DOHH2 (cell line): ENCODE measurements around the gene SLIT1.

Experiments
- EZH2phosphoT487 ChIP-seq: fragments of 200-600 bp; sonication (generic); IDR thresholded peaks from 2 replicates; pipeline ENCODE4 v1.6.1; 2017; ENCODE audit warnings: borderline replicate concordance, mild to moderate bottlenecking, antibody characterized with exemption, low read length, moderate library complexity, mixed read lengths
- TF ChIP-seq, protein P1 (sequence below): fragments of 200-600 bp; sonication (generic); IDR thresholded peaks from one replicate; pipeline ENCODE4 v1.5.1; 2014; ENCODE audit warnings: antibody characterized with exemption, mild to moderate bottlenecking, low read depth, low read length; ENCODE audit not compliant: poor library complexity, severe bottlenecking

DNA sequence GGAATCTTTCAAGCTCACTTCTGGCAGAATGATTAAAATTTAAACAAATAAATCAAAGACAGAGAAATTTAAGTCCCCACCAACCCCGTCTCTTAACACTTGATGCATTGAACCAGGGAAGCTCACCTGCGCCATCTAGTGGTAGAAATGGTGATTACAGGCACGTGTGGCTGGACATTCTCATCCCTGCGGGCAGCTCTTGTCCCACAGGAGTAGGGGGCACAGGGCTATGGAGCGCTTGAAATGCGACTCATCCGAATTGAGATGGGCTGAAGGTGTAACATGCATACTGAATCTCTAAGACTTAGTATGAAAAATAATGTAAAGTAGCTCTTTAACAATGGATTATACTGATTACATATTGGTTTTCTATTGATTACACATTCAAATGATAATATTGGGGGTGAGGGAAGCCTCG is 24.8 kb upstream of the SLIT1 start:
- TF ChIP-seq, protein P1, sequence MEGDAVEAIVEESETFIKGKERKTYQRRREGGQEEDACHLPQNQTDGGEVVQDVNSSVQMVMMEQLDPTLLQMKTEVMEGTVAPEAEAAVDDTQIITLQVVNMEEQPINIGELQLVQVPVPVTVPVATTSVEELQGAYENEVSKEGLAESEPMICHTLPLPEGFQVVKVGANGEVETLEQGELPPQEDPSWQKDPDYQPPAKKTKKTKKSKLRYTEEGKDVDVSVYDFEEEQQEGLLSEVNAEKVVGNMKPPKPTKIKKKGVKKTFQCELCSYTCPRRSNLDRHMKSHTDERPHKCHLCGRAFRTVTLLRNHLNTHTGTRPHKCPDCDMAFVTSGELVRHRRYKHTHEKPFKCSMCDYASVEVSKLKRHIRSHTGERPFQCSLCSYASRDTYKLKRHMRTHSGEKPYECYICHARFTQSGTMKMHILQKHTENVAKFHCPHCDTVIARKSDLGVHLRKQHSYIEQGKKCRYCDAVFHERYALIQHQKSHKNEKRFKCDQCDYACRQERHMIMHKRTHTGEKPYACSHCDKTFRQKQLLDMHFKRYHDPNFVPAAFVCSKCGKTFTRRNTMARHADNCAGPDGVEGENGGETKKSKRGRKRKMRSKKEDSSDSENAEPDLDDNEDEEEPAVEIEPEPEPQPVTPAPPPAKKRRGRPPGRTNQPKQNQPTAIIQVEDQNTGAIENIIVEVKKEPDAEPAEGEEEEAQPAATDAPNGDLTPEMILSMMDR, result peak; percentile 96
- no peak for TF ChIP-seq EZH2phosphoT487
